DND-41 (cell line): ENCODE measurements around the gene ABAT.

ENCODE experiments used
- ATAC-seq: fragments of 200-7000 bp; cut with Tn5 transposase; 3 replicates; pipeline ENCODE4 v1.9.1; 2021; ENCODE audit warnings: low read depth; ENCODE audit not compliant: insufficient read depth
- DNase-seq: peaks from one replicate; pipeline ENCODE4 v3.0.0-alpha.2; 2020
- H2AFZ ChIP-seq: 2 replicates; pipeline ENCODE4 v1.6.0; 2012; ENCODE audit warnings: low read depth, low read length
- H3K27ac ChIP-seq: 2 replicates; pipeline ENCODE4 v1.5.1; 2012; ENCODE audit warnings: low read length, inconsistent platforms
- H3K27me3 ChIP-seq: fragments of 200-600 bp; sonication (generic); 2 replicates; pipeline ENCODE4 v1.6.0; 2012; ENCODE audit warnings: low read length, mild to moderate bottlenecking, inconsistent platforms; ENCODE audit not compliant: insufficient read depth, poor library complexity
- H3K36me3 ChIP-seq: 2 replicates; pipeline ENCODE4 v1.5.1; 2012; ENCODE audit warnings: low read length, inconsistent platforms; ENCODE audit not compliant: insufficient read depth
- H3K4me1 ChIP-seq: 2 replicates; pipeline ENCODE4 v1.5.1; 2012; ENCODE audit warnings: mild to moderate bottlenecking, low read length; ENCODE audit not compliant: insufficient read depth
- H3K4me2 ChIP-seq: 2 replicates; pipeline ENCODE4 v1.6.0; 2012; ENCODE audit warnings: mild to moderate bottlenecking, moderate library complexity, low read length, inconsistent platforms; ENCODE audit not compliant: insufficient read depth
- H3K4me3 ChIP-seq, 2 experiments: fragments of 200-600 bp in 1 of 2; shearing (Covaris generic) in 1 of 2; 2 replicates each; pipeline ENCODE4 v1.5.1; 2012 to 2016; ENCODE audit warnings: inconsistent platforms in 2 of 2, low read length in 2 of 2, mild to moderate bottlenecking in 2 of 2, low read depth in 1 of 2, moderate library complexity in 1 of 2
- H3K79me2 ChIP-seq: 2 replicates; pipeline ENCODE4 v1.6.0; 2012; ENCODE audit warnings: low read length, inconsistent platforms; ENCODE audit not compliant: insufficient read depth
- H3K9ac ChIP-seq: 2 replicates; pipeline ENCODE4 v1.6.0; 2012; ENCODE audit warnings: low read depth, mild to moderate bottlenecking, inconsistent platforms, low read length, moderate library complexity
- H3K9me3 ChIP-seq: 2 replicates; pipeline ENCODE4 v1.5.1; 2012; ENCODE audit warnings: low read length, moderate library complexity, mild to moderate bottlenecking, inconsistent platforms; ENCODE audit not compliant: insufficient read depth, severe bottlenecking
- H4K20me1 ChIP-seq: 2 replicates; pipeline ENCODE4 v1.6.0; 2012; ENCODE audit warnings: low read length; ENCODE audit not compliant: insufficient read depth
- CTCF ChIP-seq: IDR thresholded peaks from 2 replicates; pipeline ENCODE4 v1.5.1; 2012; ENCODE audit warnings: borderline replicate concordance, low read length, moderate library complexity, mild to moderate bottlenecking; ENCODE audit not compliant: poor library complexity, severe bottlenecking; ENCODE audit errors: extremely low read depth
- EZH2 ChIP-seq: IDR thresholded peaks from 3 replicates; pipeline ENCODE4 v1.6.1; 2012; ENCODE audit warnings: borderline replicate concordance, low read depth, mild to moderate bottlenecking, moderate library complexity, low read length, inconsistent platforms; ENCODE audit not compliant: severe bottlenecking

The ABAT gene

GRCh38 chr16:8663192-8664089 is 11.0 kb upstream of the ABAT start:
- Histone ChIP-seq H3K9ac (no peak overlapping the region), H3K27ac (no peak overlapping the region), H3K36me3 (0 out of 2 replicates have a peak, but pooled peaks cover 3% of the 10 kb centered on the region), H3K4me3 (no peak overlapping the region), H3K9me3 (no peaks in the 10 kb centered on the region), H3K4me2 (no peak overlapping the region), H2AFZ (no peak overlapping the region), H3K4me1 (no peaks in the 10 kb centered on the region), H4K20me1 (no peaks in the 10 kb centered on the region), H3K79me2 (no peaks in the 10 kb centered on the region), H3K27me3 (no peaks in the 10 kb centered on the region)
- DNase-seq (no peak), ATAC-seq (no peak)
- TF ChIP-seq EZH2, result no peak
- no peak for TF ChIP-seq CTCF

- Histone ChIP-seq H3K4me3 (no peak overlapping the region), H3K9ac (no peak overlapping the region), H2AFZ (no peak overlapping the region), H3K27ac (no peak overlapping the region), H3K4me2 (no peak overlapping the region), H3K9me3 (no peaks in the 10 kb centered on the region), H3K27me3 (no peaks in the 10 kb centered on the region), H3K4me1 (no peaks in the 10 kb centered on the region), H3K36me3 (0 out of 2 replicates have a peak, but pooled peaks cover 3% of the 10 kb centered on the region), H4K20me1 (no peaks in the 10 kb centered on the region), H3K79me2 (no peaks in the 10 kb centered on the region)
- ATAC-seq, result no peak
- DNase-seq, result no peak
- TF ChIP-seq CTCF, result no peak
- no peak for TF ChIP-seq EZH2
These were observed 8.9 kb upstream of the ABAT start for GRCh38 chr16:8665529-8665928.

- TF ChIP-seq EZH2, result no peak
- no peak for TF ChIP-seq CTCF
- Histone ChIP-seq H3K4me1 (no peaks in the 10 kb centered on the region), H3K79me2 (no peaks in the 10 kb centered on the region), H3K9me3 (no peaks in the 10 kb centered on the region), H2AFZ (no peak overlapping the region), H3K9ac (no peak overlapping the region), H3K4me3 (no peak overlapping the region), H3K27ac (no peak overlapping the region), H3K4me2 (no peak overlapping the region), H4K20me1 (no peaks in the 10 kb centered on the region), H3K27me3 (no peaks in the 10 kb centered on the region), H3K36me3 (0 out of 2 replicates have a peak, but pooled peaks cover 3% of the 10 kb centered on the region)
- no peak for ATAC-seq
- no peak for DNase-seq
These were observed 6.9 kb upstream of the ABAT start for GRCh38 chr16:8667492-8667891.

- ATAC-seq, result no peak
- no peak overlapping the region for H3K4me2 ChIP-seq
- DNase-seq, result no peak
- TF ChIP-seq CTCF, result no peak
- no peak for TF ChIP-seq EZH2
- no peak overlapping the region for H2AFZ ChIP-seq
- no peak overlapping the region for H3K9ac ChIP-seq
- H3K79me2 ChIP-seq, result no peaks in the 10 kb centered on the region
- H3K36me3 ChIP-seq, result 0 out of 2 replicates have a peak, but pooled peaks cover 3% of the 10 kb centered on the region
- H4K20me1 ChIP-seq, result no peaks in the 10 kb centered on the region
- no peak overlapping the region for H3K27ac ChIP-seq
- no peaks in the 10 kb centered on the region for H3K4me1 ChIP-seq
- H3K27me3 ChIP-seq, result no peaks in the 10 kb centered on the region
- no peaks in the 10 kb centered on the region for H3K9me3 ChIP-seq
- no peak overlapping the region for H3K4me3 ChIP-seq
These were observed 6.3 kb upstream of the ABAT start for GRCh38 chr16:8668113-8668512.
